Sciatic nerve (tissue), 2 donors: ENCODE measurements around the gene CA10. TPM values are rescaled to one million over a fixed set of nuclear protein-coding genes. Genes with fewer than 3 reads are reported as not detected.

Experiments used
- ATAC-seq: fragments of 200-7000 bp; cut with Tn5 transposase; one replicate; pipeline ENCODE4 v1.9.1; 2020; ENCODE audit warnings: mild to moderate bottlenecking, moderate library complexity
- DNase-seq: peaks from one replicate; pipeline ENCODE4 v3.0.0-alpha.2; 2020; ENCODE audit warnings: low spot score
- intact Hi-C: fragments of 100-400 bp; cut with DNase I; formaldehyde crosslinking; loops from one replicate; pipeline ENCODE4 v1.14.2; 2022
- total RNA-seq: library from RNA; stranded (reverse); fragmentation: NEBNext Ultra II Directional; extraction: Animal tissue kit (Norgen Biotek cat#: 25700); gene quantifications from one replicate; pipeline ENCODE4 v1.2.1, GENCODE V29; 2021
- donor health status: DM: no; HTN: no; CAD: no.
- donor health status: DM: no; HTN: no; CAD: no.

CA10 gene
- total RNA-seq, 1 donor from 2014 or later: not detected

DNA sequence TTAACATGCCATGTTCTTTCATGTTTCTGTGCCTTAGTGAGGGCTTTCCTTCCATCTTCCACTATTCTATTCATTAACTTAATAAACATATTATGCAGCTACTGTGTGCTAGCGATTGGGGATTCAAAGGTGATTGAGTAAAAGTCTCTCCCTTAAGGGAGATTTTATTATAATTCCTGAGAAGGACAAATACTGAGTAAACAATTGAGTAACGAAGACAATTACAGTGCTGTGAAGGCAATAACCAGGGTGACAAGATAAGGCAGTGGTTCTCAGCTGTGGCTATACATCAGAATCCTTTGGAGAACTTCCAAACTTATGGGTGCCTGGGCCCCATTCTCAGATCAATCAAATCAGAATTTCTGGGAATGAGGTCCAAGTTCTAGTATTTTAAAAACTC lies 353.3 kb downstream of the CA10 start:
- intact Hi-C loops: no loop called here
- DNase-seq (no peak), ATAC-seq (no peak)

GRCh38 chr17:51803161-51803560 lies 355.4 kb downstream of the CA10 start:
- ATAC-seq (no peak), DNase-seq (no peak)
- intact Hi-C loops: no loop called here

DNA sequence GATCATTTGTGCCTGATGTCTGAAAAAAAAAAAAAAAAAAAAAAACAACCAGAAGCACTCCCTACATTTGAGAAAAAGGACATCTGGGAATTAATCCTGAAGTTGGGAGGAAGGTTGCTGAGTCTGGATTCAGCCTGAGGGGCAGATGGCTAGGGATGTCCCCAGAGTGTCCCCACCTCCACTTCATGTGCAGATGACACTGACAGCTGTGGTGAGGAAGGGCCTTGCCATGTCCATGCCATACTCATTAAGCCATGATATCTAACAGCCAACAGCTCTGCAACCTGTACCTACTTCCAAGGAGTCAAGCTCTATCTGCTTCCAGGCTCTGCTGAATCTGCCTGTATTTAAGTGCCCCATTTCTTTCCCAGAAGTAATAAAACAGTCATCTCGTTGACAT lies 356.0 kb downstream of the CA10 start:
- DNase-seq (no peak), ATAC-seq (no peak)
- intact Hi-C loops: no loop called here

GRCh38 chr17:51801626-51802025 lies 356.9 kb downstream of the CA10 start:
- DNase-seq (no peak), ATAC-seq (no peak)
- intact Hi-C loops: no loop called here

- intact Hi-C loops: no loop called here
- DNase-seq: no peak
Observed at GRCh38 chr17:51799981-51800380, 358.5 kb downstream of the CA10 start.

GRCh38 chr17:51799240-51799639 lies 359.3 kb downstream of the CA10 start:
- DNase-seq (no peak), ATAC-seq (peak; percentile 61)
- intact Hi-C loops: no loop called here

More at GRCh38 chr17:51799981-51800380, 358.5 kb downstream of the CA10 start:
- ATAC-seq: no peak

GRCh38 chr17:51797150-51797549 lies 361.4 kb downstream of the CA10 start:
- ATAC-seq (no peak), DNase-seq (no peak)
- intact Hi-C loops: no loop called here

DNA sequence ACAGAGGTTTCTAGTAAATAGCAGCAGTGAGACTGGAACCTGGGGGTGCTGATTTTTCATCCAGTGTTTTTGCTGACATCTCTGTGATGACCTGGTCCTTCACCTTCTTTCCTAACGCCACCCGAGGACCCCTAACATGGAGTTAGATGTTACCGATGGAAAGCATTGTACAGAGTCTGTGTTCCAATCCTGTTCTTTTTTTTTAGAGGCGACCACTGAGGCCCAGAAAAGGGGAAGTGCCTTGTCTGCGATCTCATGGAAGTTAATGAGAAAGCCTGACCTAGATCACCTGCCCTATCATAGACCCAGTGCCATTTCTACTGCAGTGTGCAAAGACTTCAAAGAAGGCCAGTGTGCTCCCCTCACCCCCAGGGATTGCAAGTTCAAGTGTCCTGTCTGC lies 362.5 kb downstream of the CA10 start:
- ATAC-seq (no peak), DNase-seq (no peak)
- intact Hi-C loops: no loop called here

GRCh38 chr17:51795401-51795800 lies 363.1 kb downstream of the CA10 start:
- intact Hi-C loops: no loop called here
- no peak for DNase-seq

DNA sequence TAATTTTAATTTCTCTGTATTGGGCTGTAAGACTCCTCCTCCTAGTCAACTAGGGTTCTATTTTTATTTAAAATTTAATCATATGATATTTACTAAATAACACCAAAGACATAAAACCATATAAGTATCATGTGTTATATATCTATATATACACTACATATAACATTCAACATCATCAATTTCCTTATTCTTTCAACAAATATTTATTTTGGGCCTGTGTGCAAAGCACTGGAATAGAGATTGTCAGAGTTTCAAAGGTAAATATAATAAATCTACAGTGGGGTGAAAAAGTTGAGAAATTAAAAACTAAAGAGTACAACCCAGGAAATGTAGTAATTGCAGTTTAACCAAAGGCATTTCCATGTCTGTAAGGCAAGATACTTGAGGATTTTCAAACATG lies 364.0 kb downstream of the CA10 start:
- DNase-seq: no peak
- intact Hi-C loops: no loop called here
- no peak for ATAC-seq

More at GRCh38 chr17:51795401-51795800, 363.1 kb downstream of the CA10 start:
- ATAC-seq: no peak

DNA sequence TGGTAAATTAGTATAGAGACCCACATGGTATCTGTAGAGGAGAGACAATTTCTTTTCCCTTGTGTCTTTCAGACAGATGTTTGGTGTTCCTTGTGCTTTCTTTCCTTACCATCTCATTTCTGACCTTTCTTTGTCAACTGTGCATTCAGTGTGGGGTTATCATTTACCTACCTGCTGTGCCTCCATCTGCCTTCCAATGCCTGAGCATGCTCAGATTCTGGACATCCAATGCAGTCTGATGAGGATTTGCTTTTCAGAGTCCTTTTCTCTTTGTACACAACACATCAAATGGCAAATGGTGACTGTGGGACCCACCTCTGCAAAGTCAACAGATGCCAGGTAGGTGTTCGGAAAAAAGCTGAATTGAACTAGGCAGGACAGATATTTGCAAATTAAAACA lies 364.8 kb downstream of the CA10 start:
- ATAC-seq (no peak), DNase-seq (no peak)
- intact Hi-C loops: no loop called here

DNA sequence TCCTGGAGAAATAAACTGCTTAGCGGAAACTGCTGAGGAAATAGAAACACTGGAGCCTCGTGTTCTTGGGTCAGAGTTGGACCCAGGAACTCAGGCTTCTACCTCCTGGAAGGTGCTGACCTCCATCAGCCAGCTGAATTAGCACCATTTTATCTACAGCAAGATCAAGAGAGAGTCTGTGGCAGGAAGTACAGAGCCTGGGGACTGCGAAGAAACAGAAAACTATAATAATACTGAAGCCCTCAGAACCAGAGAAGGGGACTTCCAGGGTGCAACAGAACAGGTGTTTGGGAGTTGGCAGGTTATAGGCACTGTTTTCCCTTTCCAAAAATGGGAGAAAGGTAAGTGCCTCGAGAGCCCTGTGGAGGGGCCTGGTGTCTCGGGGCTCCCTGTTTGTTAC lies 379.7 kb downstream of the CA10 start:
- ATAC-seq (no peak), DNase-seq (no peak)
- intact Hi-C loops: no loop called here

DNA sequence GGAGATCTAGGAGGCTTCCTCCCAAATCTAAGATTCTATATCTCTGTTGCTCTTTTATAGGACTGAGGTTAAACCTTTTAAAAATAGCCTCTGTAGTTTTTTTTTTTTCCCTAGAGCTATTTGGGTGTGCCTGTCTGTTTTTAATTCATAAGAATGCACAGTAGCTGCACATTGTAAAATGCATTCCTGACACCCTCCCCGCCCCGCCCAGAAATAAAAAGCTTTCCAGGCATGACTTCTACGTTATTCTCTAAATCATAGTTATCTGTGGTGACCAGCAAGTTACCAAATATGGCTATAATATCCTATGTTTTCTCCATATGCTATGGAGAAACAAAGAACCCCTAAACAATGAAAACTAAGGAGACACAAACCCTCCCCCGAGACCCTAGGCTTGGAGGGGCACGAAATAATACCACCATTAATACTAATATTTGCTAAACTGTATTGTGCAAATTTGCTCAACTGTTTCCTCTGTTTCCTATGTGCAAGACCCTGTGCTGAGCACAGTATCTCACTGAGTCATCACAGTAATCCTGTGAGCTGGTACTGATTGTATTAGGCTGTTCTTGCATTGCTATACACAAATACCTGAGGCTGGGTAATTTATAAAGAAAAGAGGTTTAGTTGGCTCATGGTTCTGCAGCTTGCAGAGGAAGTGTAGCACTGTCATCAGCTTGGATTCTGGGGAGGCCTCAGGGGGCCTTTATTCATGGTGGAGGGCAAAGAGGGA lies 388.3 kb downstream of the CA10 start:
- DNase-seq: no peak
- no peak for ATAC-seq
- intact Hi-C loops: no loop called here

GRCh38 chr17:51769231-51769630 lies 389.3 kb downstream of the CA10 start:
- ATAC-seq: no peak
- DNase-seq: no peak
- intact Hi-C loops: no loop called here

DNA sequence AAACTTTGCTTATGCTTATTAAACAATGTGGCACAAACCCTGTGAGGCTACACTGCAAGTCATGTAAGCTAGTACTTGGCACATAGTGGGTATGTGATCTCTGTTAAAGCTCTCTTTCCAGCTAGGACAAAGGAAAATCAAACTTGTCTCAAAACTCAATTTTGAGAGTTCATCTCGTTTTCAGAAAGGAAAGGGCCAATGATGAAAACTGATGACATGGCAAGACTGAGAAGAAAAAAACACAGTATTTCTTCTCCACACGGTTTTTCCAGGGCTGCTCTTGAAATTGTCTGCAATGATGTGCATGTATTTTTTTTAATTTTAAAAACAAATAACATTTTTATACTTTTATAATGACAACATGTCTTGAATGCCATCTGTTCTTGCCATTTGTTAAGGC lies 389.8 kb downstream of the CA10 start:
- ATAC-seq: no peak
- no peak for DNase-seq
- intact Hi-C loops: no loop called here

GRCh38 chr17:51767287-51767686 lies 391.2 kb downstream of the CA10 start:
- ATAC-seq: no peak
- no peak for DNase-seq
- intact Hi-C loops: loop anchor here (2.0 kb wide), 1 partner anchor 356 kb away; no protein-coding TSS in a partner anchor

DNA sequence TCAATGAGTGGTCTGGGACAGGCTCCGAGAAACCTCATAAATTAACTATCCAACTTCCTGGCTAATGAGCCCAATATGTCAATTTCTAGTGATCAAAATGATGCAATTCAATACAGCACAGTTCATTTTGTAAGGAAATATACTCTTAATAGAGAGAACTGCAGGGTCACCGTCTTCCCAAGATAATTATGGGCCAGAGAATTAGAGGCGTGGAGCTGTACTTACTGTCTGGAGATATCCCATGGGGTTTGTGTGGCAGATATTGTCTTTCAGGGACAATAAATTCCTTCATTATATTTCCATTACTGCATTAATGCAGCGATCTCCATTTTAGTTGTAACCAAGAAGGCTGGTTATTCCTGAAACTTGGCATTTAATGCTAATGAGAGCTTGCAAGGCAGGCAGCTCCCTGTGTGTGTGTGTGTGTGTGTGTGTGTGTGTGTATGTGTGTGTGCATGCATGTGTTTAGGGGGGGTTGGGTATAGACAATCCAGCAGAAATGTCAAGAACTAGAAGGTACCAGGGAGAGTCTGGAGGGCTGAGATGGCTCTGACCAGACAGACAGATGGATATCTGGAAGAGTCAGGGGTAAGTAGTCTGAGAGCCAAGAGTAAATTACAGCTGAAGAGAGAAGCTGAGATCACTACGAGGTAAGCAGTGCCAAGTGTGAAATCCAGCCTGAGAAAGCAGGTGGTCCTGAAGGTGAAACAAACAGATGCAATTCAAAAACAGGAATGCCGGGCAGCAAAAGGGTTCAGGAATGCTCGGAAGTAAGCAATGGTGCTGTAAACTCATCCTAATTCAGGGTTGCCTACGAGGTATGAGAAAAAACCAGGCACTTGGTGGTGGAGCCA lies 393.0 kb downstream of the CA10 start:
- intact Hi-C loops: loop anchor here (2.0 kb wide), 1 partner anchor 355 kb away; no protein-coding TSS in a partner anchor
- ATAC-seq (no peak), DNase-seq (no peak)

DNA sequence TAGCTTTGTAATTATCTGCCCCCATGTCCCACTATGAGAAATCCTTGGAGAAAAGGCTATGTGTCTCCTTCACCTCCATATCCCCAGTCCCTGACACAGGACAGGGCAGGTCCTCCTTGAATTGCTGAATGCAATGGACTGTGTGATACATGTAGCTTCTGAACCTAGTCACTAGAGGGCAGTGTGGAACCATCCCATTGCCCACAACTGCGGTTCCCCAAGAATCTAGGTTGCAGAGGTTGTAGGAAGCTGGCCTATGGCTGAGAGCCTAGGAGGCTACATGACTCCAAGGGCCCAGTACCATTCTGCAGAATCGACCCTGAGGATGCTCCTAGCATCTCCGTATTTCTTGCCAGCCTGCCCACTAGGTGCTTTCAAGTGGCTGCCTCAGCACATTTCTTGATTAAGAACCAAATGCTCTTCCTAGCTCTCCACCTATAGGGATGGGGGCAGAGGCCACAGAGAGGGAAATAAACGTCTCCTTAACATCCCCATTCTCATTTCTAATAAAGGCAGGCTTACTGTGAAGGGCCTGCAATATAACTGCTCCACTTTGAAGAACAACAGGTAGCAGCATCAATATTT lies 394.0 kb downstream of the CA10 start:
- intact Hi-C loops: no loop called here
- DNase-seq: no peak
- peak; percentile 80 for ATAC-seq

DNA sequence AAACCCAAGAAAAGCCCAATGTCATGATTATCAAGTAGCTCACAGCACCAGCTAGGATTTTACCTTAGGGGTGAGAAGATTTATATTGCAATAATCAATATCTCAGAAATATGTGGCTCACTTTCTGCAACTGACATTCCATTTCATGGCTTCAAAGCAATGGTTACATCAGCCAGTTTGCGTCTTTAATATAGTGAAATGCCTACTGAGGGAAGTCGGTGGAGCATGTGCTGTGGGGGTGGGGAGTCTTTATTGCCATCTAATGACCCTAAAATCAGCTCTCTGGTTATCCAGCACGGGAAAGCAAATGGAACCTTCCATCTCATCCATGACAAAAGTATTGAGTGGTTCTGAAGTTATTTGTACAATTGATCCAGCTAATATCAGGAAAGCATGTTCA lies 395.5 kb downstream of the CA10 start:
- DNase-seq (no peak), ATAC-seq (no peak)
- intact Hi-C loops: no loop called here

GRCh38 chr17:51761105-51761504 lies 397.4 kb downstream of the CA10 start:
- no peak for ATAC-seq
- intact Hi-C loops: no loop called here
- DNase-seq: no peak
